K562 (cell line): ENCODE data around the gene MMP15. TPM values are rescaled to one million over a fixed set of nuclear protein-coding genes. Genes with fewer than 3 reads are reported as not detected.

ENCODE experiments used
- CBX1 ChIP-seq: sonication (generic); IDR thresholded peaks from 2 replicates; pipeline ENCODE4 v1.6.1; 2016; ENCODE audit warnings: antibody characterized with exemption, low read depth, mild to moderate bottlenecking
- FIP1L1 ChIP-seq: fragments of 200-400 bp; formaldehyde crosslinking; IDR thresholded peaks from 2 replicates; pipeline ENCODE4 v1.6.1; 2018; ENCODE audit warnings: mild to moderate bottlenecking, low read depth, low read length; ENCODE audit not compliant: poor library complexity, severe bottlenecking
- FOXM1 ChIP-seq, 2 experiments: fragments of 450-650 bp in 1 of 2; sonication (generic) in 1 of 2; formaldehyde crosslinking in 1 of 2; IDR thresholded peaks; 2 replicates each; pipeline versions ENCODE4 v1.6.1 to v1.9.0; 2017 to 2022; ENCODE audit warnings: low read depth in 2 of 2, mild to moderate bottlenecking in 2 of 2, missing genetic modification reagents in 1 of 2, moderate library complexity in 1 of 2
- HNRNPL ChIP-seq: fragments of 200-400 bp; formaldehyde crosslinking; IDR thresholded peaks from 2 replicates; pipeline ENCODE4 v1.6.1; 2017; ENCODE audit warnings: low read depth, mild to moderate bottlenecking, low read length
- KDM5B ChIP-seq: fragments of 200-600 bp; sonication (generic); IDR thresholded peaks from 2 replicates; pipeline ENCODE4 v1.6.1; 2012; ENCODE audit warnings: low read depth, mild to moderate bottlenecking, moderate library complexity, low read length, control low read depth, inconsistent platforms; ENCODE audit not compliant: insufficient replicate concordance
- MAFK ChIP-seq: IDR thresholded peaks from 2 replicates; pipeline ENCODE4 v1.6.1; 2011; ENCODE audit warnings: low read length, improper control_type of control experiment
- TAF7 ChIP-seq: fragments of 450-650 bp; IDR thresholded peaks from 2 replicates; pipeline ENCODE4 v1.6.1; 2016; ENCODE audit warnings: missing genetic modification characterization, missing compliant biosample characterization
- TFAP4 ChIP-seq: sonication (generic); formaldehyde crosslinking; IDR thresholded peaks from 2 replicates; pipeline ENCODE4 v1.8.0; 2022; ENCODE audit warnings: missing genetic modification reagents, mild to moderate bottlenecking, moderate library complexity, borderline replicate concordance
- YY1 ChIP-seq, 3 experiments: IDR thresholded peaks; 2 replicates each; pipeline ENCODE4 v1.6.1; 2011; ENCODE audit warnings: low read length in 2 of 3, mild to moderate bottlenecking in 2 of 3, moderate library complexity in 2 of 3, borderline replicate concordance in 1 of 3, control low read depth in 1 of 3, low read depth in 1 of 3; ENCODE audit not compliant: insufficient read depth in 3 of 3, insufficient replicate concordance in 2 of 3, control insufficient read depth in 1 of 3, insufficient read length in 1 of 3; ENCODE audit errors: extremely low read depth in 1 of 3
- ZFP91 ChIP-seq: sonication (generic); formaldehyde crosslinking; IDR thresholded peaks from 2 replicates; pipeline ENCODE4 v1.8.0; 2022; ENCODE audit warnings: mild to moderate bottlenecking, missing genetic modification reagents
- ZNF212 ChIP-seq: fragments of 450-650 bp; formaldehyde crosslinking; IDR thresholded peaks from 2 replicates; pipeline ENCODE4 v1.4.0; 2020; ENCODE audit warnings: mild to moderate bottlenecking
- ZNF699 ChIP-seq: fragments of 250-450 bp; sonication (Bioruptor Pico); IDR thresholded peaks from 2 replicates; pipeline ENCODE4 v1.8.0; 2021; ENCODE audit warnings: mild to moderate bottlenecking, moderate library complexity; ENCODE audit not compliant: insufficient replicate concordance
- polyA plus RNA-seq, 8 experiments: library from polyadenylated mRNA; depleted of rRNA in 4 of 8; stranded (reverse) in 5 of 8; unstranded in 3 of 8; fragments of >200 nt; fragmentation: Nextera tagmentation in 2 of 8; fragmentation: Illumina TruSeq in 1 of 8; extraction: Ambion mirVana in 2 of 8; extraction: Trizol in 1 of 8; gene quantifications; 2 replicates each; pipeline versions ENCODE4 v1.2.1 to v1.2.3, GENCODE V29; 2011 to 2014; ENCODE audit warnings: inconsistent platforms in 1 of 8, missing spikeins in 1 of 8
- total RNA-seq, 7 experiments: library from RNA; depleted of rRNA in 6 of 7; stranded (reverse); fragments of >200 nt in 6 of 7; fragmentation: Illumina TruSeq in 2 of 7; extraction: Trizol in 2 of 7; gene quantifications; 2 replicates each; pipeline versions ENCODE4 v1.2.1 to v1.2.3, GENCODE V29; 2011 to 2021; ENCODE audit warnings: low replicate concordance in 1 of 7
- TF ChIP-seq, protein P1 (sequence below), 2 experiments: IDR thresholded peaks; 2 replicates each; pipeline ENCODE4 v1.6.1; 2012; ENCODE audit warnings: improper control_type of control experiment in 2 of 2, low read depth in 2 of 2, low read length in 2 of 2, borderline replicate concordance in 1 of 2
- TF ChIP-seq, protein P2 (sequence below), 2 experiments: fragments of 450-650 bp; conservative IDR thresholded peaks; 2 replicates each; pipeline ENCODE4 v1.6.1; 2017; ENCODE audit warnings: mild to moderate bottlenecking in 2 of 2, moderate library complexity in 2 of 2

The MMP15 gene
- total and polyA plus RNA-seq, 9 of the 15 experiments (the other 6 are each of a cell fraction or from before 2014, with no cell fraction given) = 0.01 to 20.4 (median 5.5) TPM

DNA sequence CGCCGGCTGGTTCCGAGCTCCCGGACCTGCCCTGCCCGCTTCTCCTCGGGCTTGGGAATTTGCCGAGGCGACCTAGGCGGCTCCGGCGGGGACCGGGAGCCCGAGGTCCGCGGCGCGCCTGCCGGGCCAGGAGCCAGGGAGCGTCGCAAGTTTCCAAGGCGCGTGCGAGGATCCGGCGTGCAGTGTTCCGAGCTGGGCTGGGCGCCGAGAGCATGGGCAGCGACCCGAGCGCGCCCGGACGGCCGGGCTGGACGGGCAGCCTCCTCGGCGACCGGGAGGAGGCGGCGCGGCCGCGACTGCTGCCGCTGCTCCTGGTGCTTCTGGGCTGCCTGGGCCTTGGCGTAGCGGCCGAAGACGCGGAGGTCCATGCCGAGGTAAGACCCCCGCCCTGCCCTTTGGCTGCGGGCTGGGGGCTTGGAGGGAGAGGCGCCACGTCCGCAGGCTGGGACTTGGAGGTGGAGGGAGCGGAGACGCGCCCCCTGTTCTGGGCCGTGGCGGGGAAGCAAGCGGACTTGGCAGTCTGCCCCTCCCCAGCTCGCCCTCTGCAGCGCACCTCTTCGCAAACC is 668 bp downstream of the MMP15 start (continued):
- TF ChIP-seq YY1 (IDR thresholded peaks at IDR 0.05; ENCODE audit: borderline replicate concordance in 1 of 3, control insufficient read depth in 1 of 3, extremely low read depth in 1 of 3, insufficient read depth in 3 of 3, insufficient read length in 1 of 3, insufficient replicate concordance in 2 of 3, low read depth in 1 of 3, low read length in 2 of 3) (no peak), CBX1 (no peak), TFAP4 (CRISPR knock-in tag) (0 out of 2 replicates have a peak, but pooled peaks have one; percentile 21), ZNF699 (no peak), ZNF212 (no peak), MAFK (no peak), HNRNPL (peak; percentile 5), FIP1L1 (no peak), TAF7 (tag) (no peak), KDM5B (peak; percentile 25), FOXM1 (IDR thresholded peaks at IDR 0.05; ENCODE audit: low read depth) (no peak), FOXM1 (CRISPR knock-in tag; IDR thresholded peaks at IDR 0.05; ENCODE audit: low read depth) (no peak), ZFP91 (CRISPR knock-in tag) (peak; percentile 23; the same call in 1 of the 2 replicates)
- TF ChIP-seq, protein P1, sequence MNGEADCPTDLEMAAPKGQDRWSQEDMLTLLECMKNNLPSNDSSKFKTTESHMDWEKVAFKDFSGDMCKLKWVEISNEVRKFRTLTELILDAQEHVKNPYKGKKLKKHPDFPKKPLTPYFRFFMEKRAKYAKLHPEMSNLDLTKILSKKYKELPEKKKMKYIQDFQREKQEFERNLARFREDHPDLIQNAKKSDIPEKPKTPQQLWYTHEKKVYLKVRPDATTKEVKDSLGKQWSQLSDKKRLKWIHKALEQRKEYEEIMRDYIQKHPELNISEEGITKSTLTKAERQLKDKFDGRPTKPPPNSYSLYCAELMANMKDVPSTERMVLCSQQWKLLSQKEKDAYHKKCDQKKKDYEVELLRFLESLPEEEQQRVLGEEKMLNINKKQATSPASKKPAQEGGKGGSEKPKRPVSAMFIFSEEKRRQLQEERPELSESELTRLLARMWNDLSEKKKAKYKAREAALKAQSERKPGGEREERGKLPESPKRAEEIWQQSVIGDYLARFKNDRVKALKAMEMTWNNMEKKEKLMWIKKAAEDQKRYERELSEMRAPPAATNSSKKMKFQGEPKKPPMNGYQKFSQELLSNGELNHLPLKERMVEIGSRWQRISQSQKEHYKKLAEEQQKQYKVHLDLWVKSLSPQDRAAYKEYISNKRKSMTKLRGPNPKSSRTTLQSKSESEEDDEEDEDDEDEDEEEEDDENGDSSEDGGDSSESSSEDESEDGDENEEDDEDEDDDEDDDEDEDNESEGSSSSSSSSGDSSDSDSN (IDR thresholded peaks at IDR 0.05; ENCODE audit: borderline replicate concordance in 1 of 2, low read depth in 2 of 2, low read length in 2 of 2) = peak; percentile 9 to 32; a peak in 1 of 4 replicates
- TF ChIP-seq, protein P2, sequence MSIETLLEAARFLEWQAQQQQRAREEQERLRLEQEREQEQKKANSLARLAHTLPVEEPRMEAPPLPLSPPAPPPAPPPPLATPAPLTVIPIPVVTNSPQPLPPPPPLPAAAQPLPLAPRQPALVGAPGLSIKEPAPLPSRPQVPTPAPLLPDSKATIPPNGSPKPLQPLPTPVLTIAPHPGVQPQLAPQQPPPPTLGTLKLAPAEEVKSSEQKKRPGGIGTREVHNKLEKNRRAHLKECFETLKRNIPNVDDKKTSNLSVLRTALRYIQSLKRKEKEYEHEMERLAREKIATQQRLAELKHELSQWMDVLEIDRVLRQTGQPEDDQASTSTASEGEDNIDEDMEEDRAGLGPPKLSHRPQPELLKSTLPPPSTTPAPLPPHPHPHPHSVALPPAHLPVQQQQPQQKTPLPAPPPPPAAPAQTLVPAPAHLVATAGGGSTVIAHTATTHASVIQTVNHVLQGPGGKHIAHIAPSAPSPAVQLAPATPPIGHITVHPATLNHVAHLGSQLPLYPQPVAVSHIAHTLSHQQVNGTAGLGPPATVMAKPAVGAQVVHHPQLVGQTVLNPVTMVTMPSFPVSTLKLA (conservative IDR thresholded peaks at IDR 0.05) = 0 out of 4 replicates have a peak, but pooled peaks of 1 of the 2 experiments have one; percentile 2
